ENCODE measurements around the gene MAMDC2. TPM values are rescaled to one million over a fixed set of nuclear protein-coding genes. Genes with fewer than 3 reads are reported as not detected.

Gene MAMDC2
- total RNA-seq, 1 experiment from 2014 or later: not detected

DNA sequence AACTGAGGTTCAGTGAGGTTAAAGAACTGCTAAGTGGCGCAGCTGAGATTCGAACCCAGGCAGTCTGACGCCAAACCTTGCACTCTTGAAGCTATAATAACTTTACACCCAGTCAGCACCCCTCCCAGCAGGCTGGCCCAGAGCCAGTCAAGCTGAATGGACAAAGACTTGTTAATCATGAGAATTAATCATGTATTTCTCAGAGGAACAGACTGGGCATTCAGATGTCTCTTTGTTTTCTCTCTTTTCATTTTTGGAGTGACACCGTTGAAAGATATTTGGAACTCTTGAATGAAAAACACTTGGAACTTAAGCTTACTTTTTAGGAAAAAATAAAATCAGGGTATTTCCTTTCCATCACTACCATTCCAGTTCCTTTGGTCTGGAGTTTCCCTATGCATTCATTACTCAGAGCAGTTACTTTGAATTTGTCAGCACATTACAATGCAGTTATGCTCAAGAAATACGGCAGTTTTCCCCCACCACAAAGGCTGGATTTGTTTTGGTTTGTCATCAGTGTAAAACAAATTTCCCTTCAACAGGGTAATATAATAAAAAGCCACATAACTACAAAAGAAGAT lies 22.6 kb upstream of the MAMDC2 start:
- BruUV-seq (replicated peaks): no TSS peak
- H3K9me3 Mint-ChIP-seq (ENCODE audit: unreplicated experiment): no peaks in the 10 kb centered on the region
- POLR2A ChIA-PET: interaction anchor here (0.8 to 1.5 kb wide), 7 partner anchors 9 to 29 kb away, joined by 3 to 9 read pairs (median 4); no protein-coding TSS in a partner anchor
- H3K27me3 Mint-ChIP-seq (ENCODE audit: insufficient read depth, unreplicated experiment): no peaks in the 10 kb centered on the region
- H3K36me3 Mint-ChIP-seq (ENCODE audit: insufficient read depth, unreplicated experiment): no peaks in the 10 kb centered on the region
- no peak overlapping the region for H3K4me3 Mint-ChIP-seq (ENCODE audit: unreplicated experiment)
- TF ChIP-seq, protein P1, sequence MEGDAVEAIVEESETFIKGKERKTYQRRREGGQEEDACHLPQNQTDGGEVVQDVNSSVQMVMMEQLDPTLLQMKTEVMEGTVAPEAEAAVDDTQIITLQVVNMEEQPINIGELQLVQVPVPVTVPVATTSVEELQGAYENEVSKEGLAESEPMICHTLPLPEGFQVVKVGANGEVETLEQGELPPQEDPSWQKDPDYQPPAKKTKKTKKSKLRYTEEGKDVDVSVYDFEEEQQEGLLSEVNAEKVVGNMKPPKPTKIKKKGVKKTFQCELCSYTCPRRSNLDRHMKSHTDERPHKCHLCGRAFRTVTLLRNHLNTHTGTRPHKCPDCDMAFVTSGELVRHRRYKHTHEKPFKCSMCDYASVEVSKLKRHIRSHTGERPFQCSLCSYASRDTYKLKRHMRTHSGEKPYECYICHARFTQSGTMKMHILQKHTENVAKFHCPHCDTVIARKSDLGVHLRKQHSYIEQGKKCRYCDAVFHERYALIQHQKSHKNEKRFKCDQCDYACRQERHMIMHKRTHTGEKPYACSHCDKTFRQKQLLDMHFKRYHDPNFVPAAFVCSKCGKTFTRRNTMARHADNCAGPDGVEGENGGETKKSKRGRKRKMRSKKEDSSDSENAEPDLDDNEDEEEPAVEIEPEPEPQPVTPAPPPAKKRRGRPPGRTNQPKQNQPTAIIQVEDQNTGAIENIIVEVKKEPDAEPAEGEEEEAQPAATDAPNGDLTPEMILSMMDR (IDR thresholded peaks at IDR 0.05; ENCODE audit: unreplicated experiment): no peak
- CTCF ChIA-PET: interaction anchor here (0.8 to 1.5 kb wide), 5 partner anchors 13 to 103 kb away, joined by 3 to 4 read pairs (median 3); no protein-coding TSS in a partner anchor
- H3K4me1 Mint-ChIP-seq (ENCODE audit: insufficient read depth, unreplicated experiment): peaks cover 13% of the 10 kb centered on the region
- intact Hi-C loops (cut with micrococcal nuclease): no loop called here
- DNase-seq (ENCODE audit: unreplicated experiment): peak; percentile 74
- peak overlapping the region; percentile 61 for H3K27ac Mint-ChIP-seq (ENCODE audit: low read depth, unreplicated experiment)

DNA sequence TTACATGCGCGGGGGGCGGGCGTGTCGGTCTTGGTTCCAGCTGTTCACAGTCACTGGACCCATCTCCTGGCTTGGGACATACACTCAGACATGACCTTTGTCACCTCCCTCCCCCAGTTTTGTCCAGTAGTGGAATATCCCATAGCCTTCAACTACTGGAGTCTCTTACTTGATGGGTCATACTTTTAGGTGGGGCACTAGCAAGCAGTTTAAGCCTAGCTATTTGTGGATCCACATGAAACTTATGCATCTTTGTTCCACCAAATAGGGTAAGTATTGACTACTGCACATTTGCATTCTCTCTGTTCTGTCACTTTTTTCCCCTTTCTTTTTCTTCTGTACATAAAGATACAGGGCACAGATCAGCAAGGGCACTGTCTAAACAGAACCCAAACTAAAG lies 15.4 kb upstream of the MAMDC2 start:
- H3K27ac Mint-ChIP-seq (ENCODE audit: low read depth, unreplicated experiment): no peak overlapping the region
- DNase-seq (ENCODE audit: unreplicated experiment): no peak
- no peaks in the 10 kb centered on the region for H3K36me3 Mint-ChIP-seq (ENCODE audit: insufficient read depth, unreplicated experiment)
- no peaks in the 10 kb centered on the region for H3K9me3 Mint-ChIP-seq (ENCODE audit: unreplicated experiment)
- no TSS peak for BruUV-seq (replicated peaks)
- POLR2A ChIA-PET: interaction anchor here (1.3 kb wide), 1 partner anchor 14 kb away, joined by 3 read pairs; no protein-coding TSS in a partner anchor
- TF ChIP-seq, protein P1 (IDR thresholded peaks at IDR 0.05; ENCODE audit: unreplicated experiment): no peak
- H3K4me1 Mint-ChIP-seq (ENCODE audit: insufficient read depth, unreplicated experiment): peaks cover 20% of the 10 kb centered on the region
- CTCF ChIA-PET: interaction anchor here (0.7 kb wide), 1 partner anchor 112 kb away, joined by 3 read pairs; no protein-coding TSS in a partner anchor
- H3K27me3 Mint-ChIP-seq (ENCODE audit: insufficient read depth, unreplicated experiment): no peaks in the 10 kb centered on the region
- H3K4me3 Mint-ChIP-seq (ENCODE audit: unreplicated experiment): no peak overlapping the region
- intact Hi-C loops (cut with micrococcal nuclease): no loop called here

DNA sequence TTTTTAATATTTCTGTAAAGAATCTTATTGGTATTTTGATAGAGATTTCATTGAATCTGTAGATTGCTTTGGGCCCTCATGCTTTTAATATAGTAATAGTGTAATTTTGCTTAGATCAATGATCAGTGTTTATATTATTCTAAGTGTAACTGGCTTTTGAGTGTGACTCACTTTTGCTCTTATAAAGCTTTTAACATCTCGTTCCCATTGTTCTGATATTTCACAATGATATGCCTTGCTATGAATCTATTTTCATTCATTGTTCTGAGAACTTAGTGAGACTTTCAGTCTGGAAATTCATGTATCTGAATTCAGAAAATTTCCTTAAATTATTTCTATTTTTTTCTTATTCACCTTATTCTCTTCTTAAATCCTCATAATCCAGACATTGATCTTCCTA lies 13.5 kb upstream of the MAMDC2 start:
- H3K4me1 Mint-ChIP-seq (ENCODE audit: insufficient read depth, unreplicated experiment): peaks cover 26% of the 10 kb centered on the region
- H3K4me3 Mint-ChIP-seq (ENCODE audit: unreplicated experiment): no peak overlapping the region
- no peaks in the 10 kb centered on the region for H3K27me3 Mint-ChIP-seq (ENCODE audit: insufficient read depth, unreplicated experiment)
- DNase-seq (ENCODE audit: unreplicated experiment): peak; percentile 62
- no peaks in the 10 kb centered on the region for H3K36me3 Mint-ChIP-seq (ENCODE audit: insufficient read depth, unreplicated experiment)
- ChIA-PET CTCF (interaction anchor here (0.6 to 1.4 kb wide), 4 partner anchors 11 to 115 kb away, joined by 3 read pairs; no protein-coding TSS in a partner anchor), POLR2A (interaction anchor here (1.0 to 2.2 kb wide), 2 partner anchors 9 to 17 kb away, joined by 3 to 9 read pairs; no protein-coding TSS in a partner anchor)
- intact Hi-C loops (cut with micrococcal nuclease): no loop called here
- BruUV-seq (replicated peaks): no TSS peak
- H3K27ac Mint-ChIP-seq (ENCODE audit: low read depth, unreplicated experiment): peak overlapping the region; percentile 81
- no peaks in the 10 kb centered on the region for H3K9me3 Mint-ChIP-seq (ENCODE audit: unreplicated experiment)
- TF ChIP-seq, protein P1 (IDR thresholded peaks at IDR 0.05; ENCODE audit: unreplicated experiment): no peak

DNA sequence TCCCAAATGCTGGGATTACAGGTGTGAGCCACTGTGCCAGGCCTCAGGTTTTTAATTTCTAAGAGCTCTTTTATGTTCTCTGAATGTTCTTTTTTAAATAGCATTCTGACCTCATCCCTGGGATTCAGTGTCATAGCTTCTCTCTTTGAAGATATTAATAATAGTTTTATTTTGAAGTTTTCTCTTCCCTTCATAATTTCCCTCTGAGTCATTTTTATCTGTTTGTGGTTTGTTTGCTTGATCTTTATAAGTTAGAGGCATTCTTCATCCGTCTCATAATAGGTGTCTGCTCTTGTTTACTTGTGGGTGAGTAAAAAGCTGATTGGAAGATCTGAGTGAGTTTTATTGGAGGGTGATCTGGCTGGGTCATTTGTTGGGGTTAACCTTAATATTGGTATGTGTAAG lies 12.5 kb upstream of the MAMDC2 start:
- POLR2A ChIA-PET: interaction anchor here (0.8 to 2.2 kb wide), 4 partner anchors 10 to 18 kb away, joined by 3 to 9 read pairs (median 4); no protein-coding TSS in a partner anchor
- TF ChIP-seq, protein P1 (IDR thresholded peaks at IDR 0.05; ENCODE audit: unreplicated experiment): no peak
- Mint-ChIP-seq H3K27ac (ENCODE audit: low read depth, unreplicated experiment) (peak overlapping the region; percentile 81), H3K9me3 (ENCODE audit: unreplicated experiment) (no peaks in the 10 kb centered on the region), H3K36me3 (ENCODE audit: insufficient read depth, unreplicated experiment) (no peaks in the 10 kb centered on the region), H3K4me1 (ENCODE audit: insufficient read depth, unreplicated experiment) (peaks cover 26% of the 10 kb centered on the region), H3K4me3 (ENCODE audit: unreplicated experiment) (no peak overlapping the region), H3K27me3 (ENCODE audit: insufficient read depth, unreplicated experiment) (no peaks in the 10 kb centered on the region)
- CTCF ChIA-PET: interaction anchor here (0.6 to 1.4 kb wide), 5 partner anchors 10 to 116 kb away, joined by 3 to 4 read pairs (median 3); no protein-coding TSS in a partner anchor
- intact Hi-C loops (cut with micrococcal nuclease): no loop called here
- DNase-seq (ENCODE audit: unreplicated experiment): no peak
- BruUV-seq (replicated peaks): no TSS peak

All from MCF 10A (cell line).